Prostate gland (tissue), 2 donors: ENCODE measurements around the gene ZNF385B. TPM values are rescaled to one million over a fixed set of nuclear protein-coding genes. Genes with fewer than 3 reads are reported as not detected.

ENCODE experiments used
- DNase-seq: peaks from one replicate; pipeline ENCODE4 v3.0.0-alpha.2; 2019; ENCODE audit warnings: low spot score
- H3K27ac ChIP-seq, 2 donors: fragments of 200-600 bp; sonication (generic); 2 replicates each; pipeline ENCODE4 v1.5.1; 2017 to 2019
- H3K27me3 ChIP-seq: fragments of 200-600 bp; sonication (generic); replicated peaks from 2 replicates; pipeline ENCODE4 v1.5.1; 2019; ENCODE audit not compliant: insufficient read depth
- H3K36me3 ChIP-seq, 2 donors: fragments of 200-600 bp; sonication (generic); 1 replicate in 1 of 2; 2 replicates in 1 of 2; pipeline versions ENCODE4 v1.5.1 to v1.8.1; 2017 to 2019
- H3K4me1 ChIP-seq: fragments of 200-600 bp; sonication (generic); replicated peaks from 2 replicates; pipeline ENCODE4 v1.5.1; 2019
- H3K4me3 ChIP-seq, 2 donors: fragments of 200-600 bp; sonication (generic); 2 replicates each; pipeline ENCODE4 v1.5.1; 2017 to 2019
- H3K9me3 ChIP-seq: fragments of 200-600 bp; sonication (generic); 2 replicates; pipeline ENCODE4 v1.5.1; 2017
- POLR2A ChIP-seq: fragments of 450-650 bp; IDR thresholded peaks from one replicate; pipeline ENCODE4 v1.6.1; 2016; ENCODE audit warnings: antibody characterized with exemption, mild to moderate bottlenecking
- POLR2AphosphoS5 ChIP-seq: sonication (generic); formaldehyde crosslinking; IDR thresholded peaks from one replicate; pipeline ENCODE4 v1.6.1; 2017; ENCODE audit warnings: antibody characterized with exemption
- WGBS: methylation state at CpG from one replicate; pipeline ENCODE4 v1.1.5; 2018; 5-methylcytosine and 5-hydroxymethylcytosine counted together
- intact Hi-C: fragments of 100-400 bp; cut with DNase I; formaldehyde crosslinking; loops from one replicate; pipeline ENCODE4 v1.14.2; 2022
- total RNA-seq, 2 donors: library from RNA; depleted of rRNA; stranded (reverse); fragments of >200 nt; gene quantifications; one replicate each; pipeline ENCODE4 v1.1.0, GENCODE V29; 2016
- TF ChIP-seq, protein P1 (sequence below), 4 experiments: fragments of 200-600 bp in 2 of 4; fragments of 450-650 bp in 2 of 4; sonication (generic) in 2 of 4; IDR thresholded peaks; 1 replicate in 3 of 4; 2 replicates in 1 of 4; pipeline ENCODE4 v1.5.1; 2016 to 2019; ENCODE audit warnings: antibody characterized with exemption in 4 of 4, mild to moderate bottlenecking in 2 of 4, moderate library complexity in 2 of 4

ZNF385B gene
- total RNA-seq, 2 donors from 2014 or later = 4.9 to 35.7 TPM

DNA sequence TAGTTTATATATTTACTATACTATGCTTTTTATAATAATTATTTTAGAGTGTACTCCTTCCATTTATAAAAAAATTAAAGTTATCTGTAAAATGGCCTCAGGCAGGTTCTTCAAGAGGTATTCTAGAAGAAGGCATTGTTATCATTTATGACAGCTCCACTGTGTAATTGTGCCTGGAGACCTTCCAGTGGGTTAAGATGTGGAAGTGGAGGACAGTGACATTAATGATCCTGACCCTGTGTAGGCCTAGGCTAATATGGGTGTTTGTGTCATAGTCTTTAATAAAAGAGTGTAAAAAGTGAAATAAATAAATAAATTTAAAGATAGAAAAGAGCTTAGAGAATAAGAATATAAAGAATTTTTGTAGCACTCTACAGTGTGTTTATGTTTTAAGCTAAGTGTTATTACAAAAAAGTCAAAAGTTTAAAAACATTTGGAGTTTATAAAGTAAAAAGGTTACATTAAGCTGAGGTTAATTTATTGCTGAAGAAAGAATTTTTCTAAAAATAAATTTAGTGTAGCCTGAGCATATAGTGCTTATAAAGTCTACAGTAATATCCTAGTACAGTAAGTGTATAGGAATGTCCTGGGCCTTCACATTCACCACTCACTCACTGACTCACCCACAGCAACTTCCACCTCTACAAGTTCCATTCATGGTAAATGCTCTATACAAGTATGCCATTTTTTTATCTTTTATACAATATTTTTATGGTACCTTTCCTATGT, 406.8 kb downstream of the ZNF385B start:
- H3K4me1 ChIP-seq = no peaks in the 10 kb centered on the region
- no peak overlapping the region for H3K4me3 ChIP-seq
- intact Hi-C loops = no loop called here
- TF ChIP-seq POLR2AphosphoS5 (no peak), POLR2A (no peak)
- TF ChIP-seq, protein P1, sequence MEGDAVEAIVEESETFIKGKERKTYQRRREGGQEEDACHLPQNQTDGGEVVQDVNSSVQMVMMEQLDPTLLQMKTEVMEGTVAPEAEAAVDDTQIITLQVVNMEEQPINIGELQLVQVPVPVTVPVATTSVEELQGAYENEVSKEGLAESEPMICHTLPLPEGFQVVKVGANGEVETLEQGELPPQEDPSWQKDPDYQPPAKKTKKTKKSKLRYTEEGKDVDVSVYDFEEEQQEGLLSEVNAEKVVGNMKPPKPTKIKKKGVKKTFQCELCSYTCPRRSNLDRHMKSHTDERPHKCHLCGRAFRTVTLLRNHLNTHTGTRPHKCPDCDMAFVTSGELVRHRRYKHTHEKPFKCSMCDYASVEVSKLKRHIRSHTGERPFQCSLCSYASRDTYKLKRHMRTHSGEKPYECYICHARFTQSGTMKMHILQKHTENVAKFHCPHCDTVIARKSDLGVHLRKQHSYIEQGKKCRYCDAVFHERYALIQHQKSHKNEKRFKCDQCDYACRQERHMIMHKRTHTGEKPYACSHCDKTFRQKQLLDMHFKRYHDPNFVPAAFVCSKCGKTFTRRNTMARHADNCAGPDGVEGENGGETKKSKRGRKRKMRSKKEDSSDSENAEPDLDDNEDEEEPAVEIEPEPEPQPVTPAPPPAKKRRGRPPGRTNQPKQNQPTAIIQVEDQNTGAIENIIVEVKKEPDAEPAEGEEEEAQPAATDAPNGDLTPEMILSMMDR (IDR thresholded peaks at IDR 0.05) = no peak
- H3K36me3 ChIP-seq = no peaks in the 10 kb centered on the region
- no peak overlapping the region for H3K27ac ChIP-seq
- DNase-seq = no peak
- H3K9me3 ChIP-seq = no peaks in the 10 kb centered on the region
- no peaks in the 10 kb centered on the region for H3K27me3 ChIP-seq

DNA sequence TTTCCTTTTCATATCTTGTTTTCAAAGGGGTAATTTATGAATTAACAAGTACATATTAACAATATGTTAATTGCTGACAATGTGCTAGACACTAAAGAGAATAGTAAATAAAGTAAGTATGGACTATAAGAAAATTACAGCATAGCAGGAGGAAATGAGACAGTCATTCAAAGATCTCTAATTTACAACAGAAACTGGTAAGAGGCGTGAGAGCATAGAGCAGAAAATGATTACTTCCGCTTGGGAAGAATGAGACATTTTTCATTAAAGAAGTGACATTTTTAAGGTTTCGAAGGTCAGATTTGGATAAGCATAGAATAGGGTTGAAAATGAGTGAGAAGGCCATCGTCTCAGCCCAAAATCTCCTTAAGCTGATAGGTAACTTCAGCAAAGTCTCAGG, 412.4 kb downstream of the ZNF385B start:
- 94% methylated on average over 4 of the region's 4 CpGs for WGBS

DNA sequence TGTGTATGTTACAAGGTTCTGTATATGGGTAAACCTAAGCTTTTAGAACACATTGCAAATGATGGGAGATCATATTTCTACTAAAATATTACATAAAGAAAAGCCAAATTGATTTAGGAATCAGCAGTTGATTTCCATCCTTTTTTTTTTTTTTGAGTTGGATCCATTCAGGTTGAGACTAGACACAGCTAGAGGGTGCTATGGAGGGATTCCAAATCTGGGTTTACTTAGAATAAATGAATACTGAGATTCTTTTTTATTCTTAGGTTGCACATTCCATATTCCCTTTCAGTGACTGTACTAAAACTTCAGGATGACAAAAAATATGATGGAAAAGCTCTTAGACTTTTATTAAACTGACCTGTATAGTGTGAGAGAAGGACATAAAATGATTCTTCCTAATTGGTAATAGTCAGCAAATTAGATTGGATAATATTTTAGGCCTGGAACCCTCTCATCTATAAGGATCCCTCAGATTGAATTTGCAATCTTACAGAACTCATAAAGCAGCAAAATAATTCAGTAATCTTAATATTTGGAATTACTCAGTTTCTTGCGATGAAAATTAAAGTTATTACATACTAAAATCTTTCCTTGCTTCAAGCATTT, 413.5 kb downstream of the ZNF385B start:
- WGBS = 0% methylated on average over 1 of the region's 1 CpG
- Histone ChIP-seq H3K27ac (peak overlapping the region in 1 of 2 donors; percentile 23), H3K27me3 (no peaks in the 10 kb centered on the region), H3K4me1 (peaks cover 20% of the 10 kb centered on the region), H3K9me3 (no peaks in the 10 kb centered on the region), H3K4me3 (no peak overlapping the region), H3K36me3 (no peaks in the 10 kb centered on the region)
- TF ChIP-seq POLR2AphosphoS5 (no peak), POLR2A (no peak)
- TF ChIP-seq, protein P1 (IDR thresholded peaks at IDR 0.05) = no peak
- intact Hi-C loops = no loop called here
- no peak for DNase-seq

More for the DNA sequence above, 412.4 kb downstream of the ZNF385B start:
- Histone ChIP-seq H3K27ac (no peak overlapping the region), H3K4me1 (peaks cover 14% of the 10 kb centered on the region), H3K4me3 (no peak overlapping the region), H3K36me3 (no peaks in the 10 kb centered on the region), H3K27me3 (no peaks in the 10 kb centered on the region), H3K9me3 (no peaks in the 10 kb centered on the region)
- DNase-seq = no peak
- intact Hi-C loops = no loop called here
- no peak for TF ChIP-seq POLR2A
- TF ChIP-seq POLR2AphosphoS5 = no peak
- TF ChIP-seq, protein P1 (IDR thresholded peaks at IDR 0.05) = no peak

DNA sequence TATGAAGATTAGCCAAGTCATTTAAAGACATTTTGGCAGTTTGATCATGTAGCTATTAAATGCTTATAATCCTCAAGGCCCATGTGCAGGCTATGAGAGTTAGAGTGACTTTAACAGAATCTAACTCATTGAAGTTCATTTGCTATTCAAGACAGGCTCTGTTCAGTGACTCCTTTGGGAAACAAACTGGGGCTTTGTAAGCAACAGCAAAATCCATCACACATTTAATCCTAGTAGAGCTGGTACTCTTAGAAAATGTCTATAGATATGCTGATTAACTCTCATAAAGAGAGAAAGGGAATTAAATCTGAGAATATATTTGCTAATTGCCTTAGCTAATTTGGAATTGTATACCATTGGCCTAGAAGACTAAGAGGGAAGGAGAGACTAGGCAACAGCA, 414.0 kb downstream of the ZNF385B start:
- Histone ChIP-seq H3K27ac (peak overlapping the region in 1 of 2 donors; percentile 23), H3K27me3 (no peaks in the 10 kb centered on the region), H3K4me1 (peaks cover 22% of the 10 kb centered on the region), H3K4me3 (no peak overlapping the region), H3K36me3 (no peaks in the 10 kb centered on the region), H3K9me3 (no peaks in the 10 kb centered on the region)
- DNase-seq = no peak
- TF ChIP-seq POLR2A (no peak), POLR2AphosphoS5 (no peak)
- TF ChIP-seq, protein P1 (IDR thresholded peaks at IDR 0.05) = no peak
- intact Hi-C loops = no loop called here
